ENCODE results near the gene TMA7.
A peak's percentile ranks its signal among the peaks of the same experiment; 100 is the strongest.
"Not testable (repeated sequence)": the region's sequence is repeated elsewhere in the genome, so short reads cannot be mapped to it uniquely, and the experiment has no call there.

The TMA7 gene

GRCh38 chr3:48437812-48438211 lies 2.2 kb upstream of the TMA7 start:
- no peak for DNase-seq

- no peak for DNase-seq
These were observed 517 bp downstream of the TMA7 start for GRCh38 chr3:48440590-48440958.

- DNase-seq = no peak
These were observed 1.9 kb downstream of the TMA7 start for GRCh38 chr3:48441940-48442339.

- DNase-seq = no peak
These were observed 5.3 kb downstream of the TMA7 start for GRCh38 chr3:48445277-48445882.

GRCh38 chr3:48446043-48446424 lies 6.0 kb downstream of the TMA7 start:
- no peak for DNase-seq

DNA sequence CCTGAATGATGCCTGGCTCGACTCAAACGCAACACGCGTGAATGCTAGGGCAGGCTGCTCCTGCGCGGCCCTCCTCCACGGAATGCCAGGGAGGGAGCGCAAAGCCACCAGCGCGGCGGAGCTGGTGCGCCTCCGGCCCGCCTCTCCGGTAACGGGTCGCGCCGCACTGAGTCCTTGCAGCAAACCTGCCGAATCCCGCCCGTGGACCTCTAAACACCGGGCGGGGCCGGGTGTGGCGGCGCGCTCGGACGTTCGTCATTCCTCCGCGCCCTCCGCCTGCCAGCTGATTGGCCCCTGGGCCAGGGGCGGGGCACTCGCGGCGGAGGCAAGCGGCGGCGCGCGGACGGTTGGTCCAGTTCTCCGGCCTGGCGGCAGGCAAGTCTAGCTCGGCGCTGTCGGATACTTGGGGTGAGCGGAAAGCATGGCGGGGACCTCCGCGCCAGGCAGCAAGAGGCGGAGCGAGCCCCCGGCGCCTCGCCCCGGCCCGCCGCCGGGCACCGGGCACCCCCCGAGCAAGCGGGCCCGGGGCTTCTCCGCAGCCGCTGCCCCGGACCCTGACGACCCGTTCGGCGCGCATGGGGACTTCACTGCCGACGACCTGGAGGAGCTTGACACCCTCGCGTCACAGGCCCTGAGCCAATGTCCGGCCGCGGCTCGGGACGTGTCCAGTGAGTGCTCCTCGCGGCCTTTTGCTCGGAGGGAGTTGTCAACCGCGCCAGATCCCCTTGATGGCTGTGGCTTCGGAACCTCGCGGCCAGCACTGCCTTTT lies 6.6 kb downstream of the TMA7 start, which contains the start of gene ATRIP:
Gene ATRIP, plus strand, starts transcription at position 313 of the 769 bp plus-strand sequence. Its CDS starts 109 bp downstream, at position 422.
- peak; percentile 77 for DNase-seq

- no peak for DNase-seq
These were observed 11.2 kb downstream of the TMA7 start for GRCh38 chr3:48451270-48451669.

- DNase-seq = no peak
These were observed 16.4 kb downstream of the TMA7 start for GRCh38 chr3:48456456-48456855.

- DNase-seq = no peak
These were observed 19.3 kb downstream of the TMA7 start for GRCh38 chr3:48459331-48459730.

DNA sequence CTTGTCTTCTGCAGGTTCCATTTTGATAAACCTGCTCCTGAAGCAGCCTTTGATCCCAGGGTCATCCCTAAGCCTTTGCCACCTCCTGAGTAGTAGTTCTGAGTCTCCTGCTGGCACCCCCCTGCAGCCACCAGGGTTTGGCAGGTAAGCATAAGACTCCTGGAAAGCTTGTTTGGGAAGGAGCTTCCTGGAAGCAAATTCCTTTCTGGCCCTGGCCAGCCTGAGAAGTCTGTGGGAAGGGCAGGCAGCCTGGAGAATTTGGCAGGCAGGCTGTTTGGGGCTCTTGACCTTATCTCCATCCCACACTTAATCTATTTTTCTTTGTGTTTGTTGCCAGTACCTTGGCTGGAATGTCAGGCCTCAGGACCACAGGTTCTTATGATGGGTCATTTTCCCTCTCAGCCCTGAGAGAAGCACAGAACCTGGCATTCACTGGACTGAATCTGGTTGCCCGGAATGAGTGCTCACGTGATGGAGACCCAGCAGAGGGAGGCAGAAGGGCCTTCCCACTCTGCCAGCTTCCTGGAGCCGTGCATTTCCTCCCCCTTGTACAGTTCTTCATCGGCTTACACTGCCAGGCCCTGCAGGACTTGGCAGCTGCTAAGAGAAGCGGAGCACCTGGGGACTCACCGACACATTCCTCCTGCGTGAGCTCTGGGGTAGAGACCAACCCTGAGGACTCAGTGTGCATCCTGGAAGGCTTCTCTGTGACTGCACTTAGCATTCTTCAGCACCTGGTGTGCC lies 19.9 kb downstream of the TMA7 start:
- DNase-seq = no peak

DNA sequence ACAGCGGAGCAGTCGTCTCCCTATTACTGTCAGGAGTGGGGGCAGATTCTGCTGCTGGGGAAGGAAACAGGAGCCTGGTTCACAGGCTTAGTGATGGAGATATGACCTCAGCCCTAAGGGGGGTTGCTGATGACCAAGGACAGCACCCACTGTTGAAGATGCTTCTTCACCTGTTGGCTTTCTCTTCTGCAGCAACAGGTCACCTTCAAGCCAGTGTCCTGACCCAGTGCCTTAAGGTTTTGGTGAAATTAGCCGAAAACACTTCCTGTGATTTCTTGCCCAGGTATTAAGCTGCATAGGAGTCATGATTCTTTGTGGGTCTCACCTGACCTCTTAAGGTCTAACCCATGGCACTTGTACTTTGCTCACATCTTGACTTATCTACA lies 20.5 kb downstream of the TMA7 start:
- no peak for DNase-seq

DNA sequence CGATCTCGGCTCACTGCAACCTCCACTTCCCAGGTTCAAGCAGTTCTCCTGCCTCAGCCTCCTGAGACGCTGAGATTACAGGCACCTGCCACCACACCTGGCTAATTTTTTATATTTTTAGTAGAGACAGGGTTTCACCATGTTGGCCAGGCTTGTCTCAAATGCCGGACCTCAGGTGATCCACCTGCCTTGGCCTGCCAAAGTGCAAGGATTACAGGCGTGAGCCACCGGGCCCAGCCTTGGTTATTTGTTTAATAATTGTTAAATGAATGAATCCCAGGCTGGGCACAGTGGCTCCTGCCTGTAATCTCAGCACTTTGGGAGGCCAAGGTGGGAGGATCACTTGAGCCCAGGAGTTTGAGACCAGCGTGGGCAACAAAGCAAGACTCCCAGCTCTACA lies 21.7 kb downstream of the TMA7 start:
- DNase-seq = not testable (repeated sequence)

- no peak for DNase-seq
These were observed 23.6 kb downstream of the TMA7 start for GRCh38 chr3:48463703-48464102.

DNA sequence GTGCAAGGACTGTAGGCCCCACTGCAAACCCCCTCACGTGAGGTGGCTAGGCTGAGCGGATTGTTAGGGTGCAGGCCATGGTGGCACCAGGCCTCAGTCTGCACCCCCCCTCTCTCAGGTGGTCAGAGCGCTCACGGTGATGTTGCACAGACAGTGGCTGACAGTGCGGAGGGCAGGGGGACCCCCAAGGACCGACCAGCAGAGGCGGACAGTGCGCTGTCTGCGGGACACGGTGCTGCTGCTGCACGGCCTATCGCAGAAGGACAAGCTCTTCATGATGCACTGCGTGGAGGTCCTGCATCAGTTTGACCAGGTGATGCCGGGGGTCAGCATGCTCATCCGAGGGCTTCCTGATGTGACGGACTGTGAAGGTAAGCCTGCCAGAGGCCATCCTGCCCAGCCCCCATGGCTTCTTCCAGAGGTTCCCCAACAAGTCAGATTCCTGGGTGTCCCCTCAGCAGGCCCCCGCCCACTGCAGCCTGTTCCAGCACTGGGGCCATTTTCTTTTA lies 24.7 kb downstream of the TMA7 start:
- no peak for DNase-seq

GRCh38 chr3:48465237-48465530 lies 25.1 kb downstream of the TMA7 start:
- DNase-seq = no peak

DNA sequence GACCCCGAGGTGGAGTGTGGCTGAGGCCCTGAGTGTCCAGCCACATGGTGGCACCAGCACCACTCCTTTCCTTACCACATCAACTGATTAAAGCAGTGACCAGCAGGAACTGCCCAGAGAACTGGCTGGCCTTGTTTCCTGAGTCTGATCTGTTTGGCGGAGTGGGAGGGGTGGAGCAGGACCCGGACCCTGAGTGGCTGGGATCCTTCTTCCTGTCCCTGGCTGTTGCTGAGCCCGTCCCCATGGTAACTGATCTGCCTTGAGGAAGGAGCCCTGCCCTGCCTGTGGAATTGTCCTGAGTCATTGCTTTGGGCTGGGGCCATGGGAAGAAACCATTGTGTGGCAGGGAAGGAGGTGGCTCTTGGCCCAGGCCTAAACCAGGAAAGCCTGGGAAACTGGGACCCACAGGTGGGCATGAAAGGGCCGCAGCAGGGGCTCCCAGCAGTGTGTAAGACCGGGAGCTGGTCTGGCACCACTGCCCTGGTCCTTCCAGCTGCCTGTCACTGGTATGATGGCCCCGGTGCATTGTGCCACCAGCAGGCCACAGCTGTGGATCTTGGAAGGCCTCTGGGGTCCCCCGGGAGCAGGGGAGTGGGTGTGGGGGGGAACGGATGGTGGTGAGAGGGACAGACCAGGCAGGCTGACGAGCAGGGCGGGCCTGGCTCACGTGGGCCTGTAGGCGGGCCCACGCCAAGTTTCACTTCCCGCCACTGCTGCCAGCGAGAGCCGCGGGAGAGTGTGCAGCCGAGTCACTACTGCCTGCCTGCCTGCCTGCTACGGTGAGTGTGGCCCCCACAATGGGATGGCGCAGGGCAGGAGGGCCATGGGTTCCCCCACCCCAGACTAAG lies 25.7 kb downstream of the TMA7 start:
- peak; percentile 99 for DNase-seq

- DNase-seq = no peak
These were observed 26.5 kb downstream of the TMA7 start for GRCh38 chr3:48466386-48467109.

- DNase-seq = no peak
These were observed 27.0 kb downstream of the TMA7 start for GRCh38 chr3:48467110-48467454.

DNA sequence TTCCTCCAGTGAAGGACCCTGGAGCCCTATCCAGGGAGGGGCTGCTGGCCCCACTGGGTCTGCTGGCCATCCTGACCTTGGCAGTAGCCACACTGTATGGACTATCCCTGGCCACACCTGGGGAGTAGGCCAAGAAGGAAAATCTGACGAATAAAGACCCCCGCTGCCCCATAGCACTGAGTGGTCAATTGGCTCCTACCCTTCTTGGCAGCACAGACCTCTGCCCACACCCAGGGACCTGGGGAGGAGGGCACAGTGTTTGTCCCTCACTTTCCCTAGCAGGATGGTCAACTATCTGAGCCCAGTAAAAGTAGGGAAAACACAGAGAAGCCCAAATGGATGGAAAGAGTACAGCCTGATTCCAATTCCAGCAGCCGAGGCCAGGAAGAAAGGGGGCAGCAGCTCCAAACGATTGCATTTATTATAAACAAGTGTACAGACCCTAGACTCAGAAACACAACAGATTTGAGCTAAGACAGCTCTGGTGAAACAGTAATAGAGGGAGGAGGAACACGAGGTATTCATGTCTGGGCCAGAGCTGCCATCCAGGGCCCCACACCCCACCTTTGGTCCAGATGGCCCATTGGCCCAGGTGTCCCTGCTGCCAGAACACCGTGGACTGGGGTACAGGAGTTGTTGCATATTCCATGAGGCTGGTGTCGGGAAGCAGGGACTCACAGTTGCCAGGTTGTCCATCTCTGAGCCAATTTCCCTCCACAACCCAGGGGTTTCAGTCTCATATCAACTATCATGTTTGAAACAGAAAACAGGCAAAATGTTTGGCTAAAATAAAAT lies 27.6 kb downstream of the TMA7 start:
- no peak for DNase-seq

- DNase-seq = no peak
These were observed 28.3 kb downstream of the TMA7 start for GRCh38 chr3:48468329-48468731.

DNA sequence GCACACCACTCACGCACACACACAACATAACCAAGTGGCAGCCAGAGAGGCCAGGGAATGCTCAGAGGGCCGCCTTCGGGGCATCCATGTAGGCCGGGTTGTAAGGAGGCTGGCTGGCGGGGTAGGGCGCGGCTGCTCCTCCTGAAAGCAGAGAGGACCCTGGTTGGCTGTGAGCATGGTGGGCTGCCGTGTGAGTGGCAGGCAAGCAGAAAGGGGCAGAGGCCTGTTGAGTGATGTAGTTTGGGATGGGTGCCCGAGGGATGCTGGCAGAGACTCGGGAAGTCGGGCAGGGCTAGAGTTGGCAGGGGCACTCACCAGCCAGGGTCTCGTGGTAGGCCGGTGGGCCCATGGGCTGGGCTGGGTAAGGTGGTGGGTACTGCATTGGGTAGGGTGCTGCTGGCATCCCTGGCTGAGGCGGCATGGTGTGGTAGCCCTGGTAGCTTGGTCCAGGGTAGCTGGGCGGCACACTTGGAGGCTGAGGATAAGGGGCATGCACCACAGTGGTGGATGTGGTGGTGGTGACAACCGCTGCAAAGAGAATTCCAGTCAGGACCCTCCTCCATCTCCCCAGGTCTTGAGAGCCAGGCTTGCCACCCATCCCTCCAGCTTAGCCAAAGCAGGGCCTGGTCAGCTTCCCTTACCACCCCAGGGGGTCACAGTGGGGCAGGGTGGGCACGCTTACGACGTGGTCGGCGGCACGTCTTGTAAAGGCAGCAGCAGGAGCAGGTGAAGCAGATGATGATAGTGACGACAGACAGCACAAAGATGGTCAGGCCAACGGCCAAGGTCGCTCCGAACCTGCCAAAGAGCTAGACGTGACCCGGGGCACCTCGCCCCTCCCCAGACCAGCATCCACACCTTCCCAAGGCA lies 29.2 kb downstream of the TMA7 start:
- no peak for DNase-seq

All from fibroblast of upper back skin (primary cell).